OCI-LY7 (cell line): ENCODE results near the gene PRSS27.

Source experiments
- EZH2phosphoT487 ChIP-seq: fragments of 200-600 bp; sonication (generic); IDR thresholded peaks from 2 replicates; pipeline ENCODE4 v1.6.1; 2018; ENCODE audit warnings: low read depth, borderline replicate concordance, mild to moderate bottlenecking, mixed run types, antibody characterized with exemption, low read length, moderate library complexity, mixed read lengths
- TF ChIP-seq, protein P1 (sequence below): fragments of 200-600 bp; sonication (generic); conservative IDR thresholded peaks from 2 replicates; pipeline ENCODE4 v1.5.1; 2014; ENCODE audit warnings: mild to moderate bottlenecking, antibody characterized with exemption, low read length, moderate library complexity, mixed read lengths

DNA sequence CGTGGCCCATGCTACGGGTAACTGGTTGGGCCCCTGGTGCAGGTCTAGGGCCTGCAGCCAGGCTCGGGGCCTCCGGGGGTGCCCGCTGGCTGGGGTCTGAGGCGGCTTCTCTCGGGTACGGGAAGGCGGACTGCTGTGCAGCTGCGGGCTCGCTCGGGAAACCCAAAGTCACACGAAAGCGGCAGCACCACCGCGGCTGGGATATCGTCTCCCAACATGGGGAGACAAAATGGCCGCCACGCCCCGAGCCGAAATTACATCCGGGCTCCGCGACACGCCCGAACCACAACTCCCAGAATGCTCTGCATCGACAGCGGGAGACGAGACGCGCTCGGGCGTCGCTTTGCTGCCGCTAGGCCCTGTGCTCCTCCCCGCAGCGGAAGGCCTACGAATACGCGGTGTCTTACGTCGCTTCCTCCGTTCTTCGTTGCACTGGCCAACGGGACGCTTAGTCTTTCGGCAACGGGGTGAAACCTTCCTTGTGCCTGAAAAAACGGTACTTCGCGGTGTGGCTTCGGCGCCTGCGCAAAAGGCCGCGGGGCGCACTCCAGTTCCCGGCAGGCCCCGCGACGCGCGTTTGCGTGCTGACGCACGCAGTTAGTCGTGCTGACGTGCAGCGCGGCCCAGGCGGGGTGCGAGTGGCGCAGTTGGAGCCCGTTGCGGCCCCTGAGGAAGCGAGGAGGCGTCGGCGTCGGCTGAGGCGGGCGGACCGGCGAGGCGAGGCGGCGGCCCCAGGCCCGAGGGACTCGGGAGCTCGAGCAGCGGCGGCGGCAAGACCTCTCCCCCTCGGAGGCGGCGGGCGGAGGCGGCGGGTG, 32.2 kb upstream of the PRSS27 start, which contains the start of gene SRRM2:
- TF ChIP-seq, protein P1, sequence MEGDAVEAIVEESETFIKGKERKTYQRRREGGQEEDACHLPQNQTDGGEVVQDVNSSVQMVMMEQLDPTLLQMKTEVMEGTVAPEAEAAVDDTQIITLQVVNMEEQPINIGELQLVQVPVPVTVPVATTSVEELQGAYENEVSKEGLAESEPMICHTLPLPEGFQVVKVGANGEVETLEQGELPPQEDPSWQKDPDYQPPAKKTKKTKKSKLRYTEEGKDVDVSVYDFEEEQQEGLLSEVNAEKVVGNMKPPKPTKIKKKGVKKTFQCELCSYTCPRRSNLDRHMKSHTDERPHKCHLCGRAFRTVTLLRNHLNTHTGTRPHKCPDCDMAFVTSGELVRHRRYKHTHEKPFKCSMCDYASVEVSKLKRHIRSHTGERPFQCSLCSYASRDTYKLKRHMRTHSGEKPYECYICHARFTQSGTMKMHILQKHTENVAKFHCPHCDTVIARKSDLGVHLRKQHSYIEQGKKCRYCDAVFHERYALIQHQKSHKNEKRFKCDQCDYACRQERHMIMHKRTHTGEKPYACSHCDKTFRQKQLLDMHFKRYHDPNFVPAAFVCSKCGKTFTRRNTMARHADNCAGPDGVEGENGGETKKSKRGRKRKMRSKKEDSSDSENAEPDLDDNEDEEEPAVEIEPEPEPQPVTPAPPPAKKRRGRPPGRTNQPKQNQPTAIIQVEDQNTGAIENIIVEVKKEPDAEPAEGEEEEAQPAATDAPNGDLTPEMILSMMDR, result no peak
- TF ChIP-seq EZH2phosphoT487, result no peak
